NCI-H345 treated with DMSO at 0.1 percent for 48 hours (cell line): ENCODE measurements around the gene TSTD2.
A peak's percentile ranks its signal among the peaks of the same experiment; 100 is the strongest.
"Not testable (repeated sequence)": the region's sequence is repeated elsewhere in the genome, so short reads cannot be mapped to it uniquely, and the experiment has no call there.

Experiments used
- DNase-seq: peaks from one replicate; lab custom pipeline; 2025; ENCODE audit not compliant: unreplicated experiment; lab: John Stamatoyannopoulos, UW

The TSTD2 gene

DNA sequence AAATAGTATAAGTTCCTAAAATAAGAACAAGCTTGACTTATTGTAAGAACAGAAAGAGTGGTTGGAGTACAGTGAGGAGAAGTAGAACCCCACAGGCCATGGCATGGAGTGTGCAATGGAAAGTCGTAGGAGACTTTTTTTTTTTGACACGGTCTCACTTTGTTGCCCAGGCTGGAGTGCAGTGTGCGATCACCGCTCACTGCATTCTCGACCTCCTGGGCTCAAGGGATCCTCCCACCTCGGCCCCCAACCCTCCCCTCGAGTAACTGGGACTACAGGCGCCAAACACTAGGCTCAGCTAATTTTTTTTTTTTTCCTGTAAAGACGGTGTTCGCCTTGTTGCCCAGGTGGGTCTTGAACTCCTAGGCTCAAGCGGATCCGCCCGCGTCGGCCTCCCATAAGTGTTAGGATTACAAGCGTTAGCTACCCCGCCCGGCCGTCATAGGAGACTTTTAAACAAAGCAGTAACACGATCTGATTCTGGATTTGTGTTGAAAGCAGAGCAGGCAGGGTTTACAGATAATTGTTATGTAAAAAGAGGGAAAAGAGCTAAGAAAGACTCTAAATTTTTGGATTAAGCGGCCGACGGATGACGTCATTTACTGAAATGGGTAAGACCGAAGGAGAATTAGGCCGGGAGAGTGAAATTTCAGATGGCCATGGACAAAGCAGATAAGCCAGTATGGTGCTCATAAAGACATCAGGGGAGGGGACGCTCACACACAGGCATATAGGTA is 752 bp downstream of the TSTD2 start:
- peak; percentile 17 for DNase-seq

DNA sequence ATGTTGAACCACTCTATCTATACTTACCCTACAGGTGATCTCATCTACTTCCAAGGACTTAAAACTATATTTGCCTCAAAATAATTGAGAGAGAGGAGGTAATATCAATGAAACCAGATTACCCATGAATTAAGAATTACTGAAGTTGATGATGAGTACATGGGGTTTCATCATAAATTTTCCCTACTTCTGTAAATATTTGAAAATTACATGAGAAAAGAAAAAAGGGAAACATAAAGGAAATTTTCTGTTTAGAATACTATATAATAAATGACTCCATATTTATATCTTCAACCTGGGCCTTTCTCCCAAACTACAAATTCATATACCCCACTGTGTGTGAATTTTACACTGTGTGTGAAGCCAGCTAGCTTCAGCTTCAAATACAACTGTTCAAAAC is 2.6 kb downstream of the TSTD2 start:
- DNase-seq = no peak

DNA sequence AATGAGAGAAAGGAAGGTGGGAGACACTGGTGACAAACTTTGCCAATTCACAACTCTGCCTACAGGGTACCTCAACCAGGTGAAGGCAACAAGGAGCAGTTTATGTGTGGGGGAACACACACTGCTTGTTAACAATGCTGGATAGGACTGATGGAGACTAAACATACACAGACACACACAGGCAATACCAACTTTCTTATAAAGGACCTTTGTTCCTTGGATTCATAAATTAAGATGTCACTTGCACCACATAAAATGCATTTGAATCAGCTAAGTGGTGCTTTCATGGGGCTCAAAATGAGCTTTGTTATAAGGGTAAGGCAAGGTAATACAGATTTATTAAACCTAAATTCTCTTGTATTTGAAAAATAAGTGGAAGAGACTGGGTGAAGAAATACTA is 4.0 kb downstream of the TSTD2 start:
- DNase-seq = no peak

DNA sequence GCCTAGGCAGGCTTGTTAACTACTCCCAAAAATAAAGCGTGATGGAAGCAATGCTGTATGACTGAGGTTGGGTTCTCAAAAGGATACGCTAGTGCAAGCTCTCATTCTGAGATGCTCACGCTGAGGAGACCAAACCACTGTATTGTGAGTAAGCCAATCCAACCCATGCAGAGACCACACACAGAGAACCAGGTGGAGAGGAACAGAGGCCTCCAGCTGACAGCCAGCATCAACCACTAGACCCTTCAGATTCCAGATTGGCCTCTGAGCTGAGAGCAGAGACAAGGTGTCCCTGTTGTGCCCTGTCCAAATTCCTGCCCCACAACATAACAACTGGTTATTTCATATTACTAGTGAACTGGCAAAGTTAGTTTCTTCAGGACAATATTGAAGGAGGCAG is 4.5 kb downstream of the TSTD2 start:
- peak; percentile 20 for DNase-seq

DNA sequence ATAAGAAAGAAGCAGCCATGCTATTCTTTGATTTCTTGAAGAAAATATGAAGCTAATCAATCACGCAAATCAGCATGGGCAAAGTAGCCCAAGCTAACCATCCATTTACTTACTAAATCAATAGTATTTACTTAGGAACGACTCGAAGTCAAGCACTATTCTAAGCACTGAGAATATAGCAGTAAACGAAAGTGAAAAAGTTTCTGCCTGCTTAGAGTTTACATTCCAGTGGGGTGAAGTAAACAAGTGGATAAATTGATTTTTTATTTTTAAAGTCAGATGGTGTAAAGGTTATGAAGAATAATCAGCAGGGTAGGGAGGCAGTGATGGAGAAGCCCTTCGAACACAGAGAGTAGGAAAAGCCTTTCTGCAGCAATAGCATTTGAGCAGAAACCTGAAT is 5.5 kb downstream of the TSTD2 start:
- DNase-seq = no peak

DNA sequence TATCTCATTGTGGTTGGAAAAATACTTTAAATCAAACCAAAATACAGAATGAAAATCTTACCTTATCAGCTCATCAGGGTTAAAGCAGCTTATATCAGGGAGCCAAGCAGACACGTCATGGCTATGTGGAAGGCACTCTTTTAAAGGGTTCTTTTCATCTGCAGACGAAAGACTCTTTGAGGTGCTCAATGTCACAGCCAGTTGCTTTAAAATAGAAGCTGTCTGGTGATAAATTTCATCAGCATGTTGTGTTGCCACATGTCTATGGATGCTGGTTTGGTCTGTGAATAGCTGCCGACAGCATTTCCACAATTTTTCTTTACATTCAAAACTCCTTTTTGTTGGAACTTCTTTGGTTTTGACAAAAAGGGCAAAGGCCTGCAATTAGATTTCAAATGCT is 7.5 kb downstream of the TSTD2 start:
- DNase-seq = no peak

DNA sequence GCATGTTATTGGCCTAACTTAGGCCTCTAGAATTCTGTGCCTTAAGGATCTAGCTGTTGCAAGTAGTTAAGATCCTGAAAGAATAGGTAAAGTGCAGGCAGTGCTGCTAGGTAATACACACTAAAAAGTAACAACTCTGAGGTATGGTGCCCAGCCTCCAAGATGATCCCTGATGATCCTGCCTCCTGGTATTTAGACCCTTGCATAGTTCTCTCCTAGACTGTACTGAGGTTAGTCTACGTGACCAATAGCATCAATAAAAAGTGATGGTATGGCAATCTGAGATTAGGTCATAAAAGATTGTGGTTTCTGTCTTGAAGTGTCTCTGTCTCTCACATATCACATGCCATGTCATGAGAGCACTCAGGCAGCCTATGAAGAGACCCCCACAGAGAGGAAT is 9.2 kb downstream of the TSTD2 start:
- DNase-seq = no peak

DNA sequence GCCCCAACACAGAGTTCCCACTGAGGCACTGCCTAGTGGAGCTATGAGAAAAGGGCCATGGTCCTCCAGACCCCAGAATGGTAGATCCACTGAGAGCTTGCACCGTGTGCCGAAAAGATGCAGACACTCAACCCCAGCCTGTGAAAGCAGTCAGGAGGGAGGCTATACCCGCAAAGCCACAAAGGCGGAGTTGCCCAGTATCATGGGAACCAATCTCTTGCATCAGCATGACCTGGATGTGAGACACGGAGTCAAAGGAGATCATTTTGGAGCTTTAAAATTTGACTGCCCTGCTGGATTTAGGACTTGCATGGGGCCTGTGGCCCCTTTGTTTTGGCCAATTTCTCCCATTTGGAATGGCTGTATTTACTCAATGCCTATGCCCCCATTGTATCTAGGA is 10.7 kb downstream of the TSTD2 start:
- DNase-seq = not testable (repeated sequence)

DNA sequence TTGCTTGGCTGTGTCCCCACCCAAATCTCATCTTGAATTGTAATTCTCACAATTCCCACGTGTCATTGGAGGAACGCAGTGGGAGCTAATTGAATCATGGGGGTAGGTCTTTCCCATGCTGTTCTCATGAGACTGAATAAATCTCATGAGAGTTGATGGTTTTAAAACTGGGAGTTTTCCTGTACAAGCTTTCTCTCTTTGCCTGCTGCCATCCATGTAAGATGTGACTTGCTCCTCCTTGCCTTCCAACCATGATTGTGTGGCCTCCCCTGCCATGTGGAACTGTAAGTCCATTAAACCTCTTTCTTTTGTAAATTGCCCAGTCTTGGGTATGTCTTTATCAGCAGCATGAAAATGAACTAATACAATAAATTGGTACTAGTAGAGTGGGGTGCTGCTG is 13.1 kb downstream of the TSTD2 start:
- not testable (repeated sequence) for DNase-seq

DNA sequence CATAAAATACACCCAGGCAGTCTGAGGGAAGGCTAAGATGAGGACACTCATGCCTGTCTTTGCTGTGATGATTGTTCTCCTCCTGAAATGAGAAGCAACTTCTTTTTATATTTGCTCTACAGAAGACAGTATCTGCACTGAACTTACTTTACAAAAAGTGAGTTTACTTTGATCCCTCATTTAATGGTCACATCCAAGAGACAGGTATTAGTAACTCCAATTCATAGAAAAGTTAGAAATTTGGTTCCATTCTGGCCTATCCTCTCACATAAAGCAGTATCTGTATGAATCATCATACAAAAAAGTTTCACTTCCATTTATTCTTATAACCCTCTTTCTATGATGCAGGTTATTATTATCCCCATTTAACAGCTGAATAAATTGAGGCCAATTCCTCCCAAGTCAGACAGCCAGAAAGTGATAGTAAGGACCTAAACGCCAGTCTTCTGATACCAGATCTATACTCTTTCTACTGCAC is 15.2 kb downstream of the TSTD2 start:
- no peak for DNase-seq

DNA sequence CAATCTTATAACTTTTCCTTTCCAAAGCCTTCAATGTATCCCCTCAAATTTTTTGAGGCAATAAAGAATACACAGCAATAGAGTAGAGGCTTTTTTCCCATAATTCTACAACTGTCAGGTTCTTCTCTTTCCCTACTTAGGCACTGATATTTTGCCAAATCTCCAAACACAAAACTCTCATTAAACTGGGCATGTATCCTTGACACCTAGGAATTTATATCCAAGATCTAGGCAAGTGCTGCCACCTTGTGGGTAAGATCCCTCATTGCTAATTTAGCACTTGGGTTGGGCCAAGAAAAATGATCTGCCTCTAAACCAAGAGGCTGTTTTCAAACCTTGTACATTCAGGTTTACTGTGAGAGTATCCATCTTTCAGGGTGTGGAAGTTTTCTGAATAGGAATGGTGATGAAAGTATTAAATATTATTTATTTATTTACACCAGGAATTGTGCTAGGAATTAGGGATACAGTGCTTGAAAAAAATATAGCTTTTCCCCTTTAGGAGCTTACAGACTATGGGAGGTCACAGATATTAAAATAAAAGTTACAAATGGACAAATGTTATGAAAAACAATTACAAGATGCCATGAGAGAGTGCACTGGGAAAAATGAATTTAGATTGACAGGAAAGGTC is 17.6 kb downstream of the TSTD2 start:
- DNase-seq = peak; percentile 21

DNA sequence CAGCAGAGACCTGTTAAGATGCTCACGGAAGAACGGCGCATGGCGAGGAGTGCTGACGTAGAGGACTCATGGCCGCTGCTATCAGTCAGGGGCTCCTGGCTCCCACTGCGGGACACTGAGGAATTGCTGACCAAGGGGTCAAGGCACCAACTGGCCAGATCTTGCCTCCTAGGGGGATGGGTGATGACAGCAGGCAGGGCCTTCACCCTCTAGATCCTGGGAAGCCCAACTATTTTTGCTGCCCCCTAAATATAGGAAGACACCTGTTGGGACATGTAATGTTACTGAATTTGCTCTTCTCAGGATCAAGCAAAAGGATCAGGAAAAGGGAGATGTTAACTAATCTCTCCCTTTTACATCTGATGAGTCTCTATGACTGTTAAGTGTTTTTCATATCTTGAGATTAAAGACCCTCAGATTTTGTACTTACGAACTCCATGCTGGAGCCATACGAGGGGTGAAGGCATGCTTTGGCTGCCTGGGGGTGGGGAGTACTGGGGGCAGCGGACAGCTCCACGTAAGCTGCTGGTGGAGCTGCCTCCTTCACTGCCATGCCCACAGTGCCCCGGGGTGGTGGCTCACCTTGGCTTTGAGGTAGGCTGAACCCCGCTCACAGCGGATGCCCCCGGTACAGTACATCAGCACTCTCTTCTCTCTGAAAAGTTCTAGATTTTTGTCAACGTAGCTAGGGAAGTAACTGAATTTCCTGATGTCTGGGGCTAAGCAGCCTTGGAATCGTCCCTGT is 28.1 kb downstream of the TSTD2 start:
- no peak for DNase-seq

DNA sequence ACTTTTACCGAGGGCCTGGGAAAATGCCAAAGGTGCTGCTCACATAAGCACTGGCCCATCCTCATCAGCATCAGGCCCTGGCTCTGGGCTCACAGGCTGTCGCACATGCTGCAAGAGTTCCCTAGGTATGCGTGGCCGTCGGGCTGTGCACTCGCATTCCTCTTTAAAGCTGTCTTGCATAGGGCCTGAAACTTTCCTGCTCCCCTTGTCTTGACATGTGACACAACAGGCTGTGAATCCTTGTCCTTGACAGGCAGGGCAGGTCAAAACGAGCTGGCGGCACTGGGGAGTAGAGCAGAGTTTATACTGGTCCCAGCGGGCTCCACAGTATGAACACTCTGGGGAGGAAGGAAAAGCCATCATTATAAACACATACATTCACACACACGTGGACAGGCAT is 30.7 kb downstream of the TSTD2 start:
- DNase-seq = no peak

DNA sequence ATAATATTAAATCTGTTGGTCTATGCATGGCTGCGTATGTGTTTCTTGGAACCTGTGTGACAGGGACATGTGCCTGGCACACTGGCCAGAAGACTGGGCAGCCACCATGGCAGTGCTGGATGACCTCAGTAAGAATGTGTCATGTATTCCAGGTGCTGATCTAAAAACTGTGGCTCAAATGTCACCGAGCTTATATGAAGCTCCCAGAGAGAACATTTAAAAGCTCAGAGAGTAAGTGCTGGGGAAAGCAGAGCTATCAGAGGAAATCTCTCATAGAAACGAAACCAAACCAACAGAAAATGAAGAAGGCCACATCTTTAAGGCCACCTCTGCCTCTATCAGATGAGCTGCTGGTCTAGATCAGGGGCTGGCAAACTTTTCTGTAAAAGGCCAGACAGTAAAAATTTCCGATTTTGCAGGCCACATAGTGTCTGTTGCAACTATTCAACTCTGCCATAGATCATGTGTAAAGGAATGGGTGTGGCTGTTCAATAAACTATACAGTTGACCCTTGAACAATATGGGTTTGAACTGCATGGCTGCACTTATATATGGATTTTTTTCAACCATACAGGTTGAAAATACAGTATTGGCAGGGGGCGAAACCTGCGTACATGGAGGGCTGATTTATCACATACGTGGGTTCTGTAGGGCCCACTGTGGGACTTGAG is 31.8 kb downstream of the TSTD2 start:
- no peak for DNase-seq

DNA sequence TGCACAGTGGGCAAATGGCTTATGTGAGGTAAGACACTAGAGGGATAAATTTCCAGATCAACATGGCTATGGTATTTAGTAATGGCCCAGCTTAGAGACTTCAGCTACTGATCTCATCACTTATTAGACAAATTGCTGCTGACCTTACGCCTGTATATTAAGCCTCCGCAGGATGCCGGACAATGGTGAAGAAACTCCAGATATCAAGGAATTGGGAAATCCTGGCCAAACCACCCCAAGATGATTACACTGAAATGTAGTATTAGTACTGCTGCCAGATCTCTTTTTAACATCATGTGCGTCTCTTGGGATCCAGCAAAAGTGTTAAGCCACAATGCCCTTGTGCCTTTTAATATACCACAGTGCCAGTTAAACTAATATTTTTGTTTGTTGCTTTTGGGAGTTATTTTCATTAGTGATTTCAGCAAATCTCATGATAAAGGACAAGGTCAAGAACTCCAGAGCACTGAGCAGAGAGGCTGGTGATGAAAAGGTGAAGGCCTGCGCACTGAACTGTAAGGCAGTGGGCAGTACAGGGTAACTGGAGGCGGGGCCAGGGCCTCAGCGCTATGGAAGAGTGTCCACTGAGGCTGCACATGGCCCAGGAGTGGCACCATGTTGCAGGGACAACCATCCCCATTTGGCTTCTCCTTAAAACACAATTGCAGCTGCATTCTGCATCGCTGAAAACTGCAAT is 32.5 kb downstream of the TSTD2 start:
- no peak for DNase-seq

DNA sequence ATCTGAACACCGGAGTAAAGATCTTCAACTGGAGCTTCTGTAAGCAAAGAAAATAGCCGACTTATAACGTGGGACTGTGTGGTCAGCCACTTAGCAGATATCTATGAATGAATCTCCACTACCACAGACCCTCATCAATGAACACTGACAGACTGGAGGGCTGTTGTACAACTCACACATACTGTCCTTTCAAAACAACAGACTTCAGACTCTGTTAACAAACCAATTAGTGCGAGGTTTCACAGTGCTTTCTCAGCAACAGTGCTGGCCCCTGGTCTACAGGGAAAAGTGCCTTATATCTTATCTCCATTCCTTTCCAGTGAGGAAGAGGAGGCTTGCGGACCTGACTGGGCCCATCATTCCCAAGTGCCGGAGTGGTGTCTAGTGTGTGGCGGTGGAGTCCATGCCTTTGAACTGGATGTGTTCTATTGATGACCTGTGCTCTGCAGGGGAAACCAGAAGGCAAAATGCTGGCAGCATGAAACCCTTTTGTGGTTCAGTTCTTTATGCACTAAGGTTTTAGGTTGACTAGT is 33.8 kb downstream of the TSTD2 start:
- DNase-seq = no peak

DNA sequence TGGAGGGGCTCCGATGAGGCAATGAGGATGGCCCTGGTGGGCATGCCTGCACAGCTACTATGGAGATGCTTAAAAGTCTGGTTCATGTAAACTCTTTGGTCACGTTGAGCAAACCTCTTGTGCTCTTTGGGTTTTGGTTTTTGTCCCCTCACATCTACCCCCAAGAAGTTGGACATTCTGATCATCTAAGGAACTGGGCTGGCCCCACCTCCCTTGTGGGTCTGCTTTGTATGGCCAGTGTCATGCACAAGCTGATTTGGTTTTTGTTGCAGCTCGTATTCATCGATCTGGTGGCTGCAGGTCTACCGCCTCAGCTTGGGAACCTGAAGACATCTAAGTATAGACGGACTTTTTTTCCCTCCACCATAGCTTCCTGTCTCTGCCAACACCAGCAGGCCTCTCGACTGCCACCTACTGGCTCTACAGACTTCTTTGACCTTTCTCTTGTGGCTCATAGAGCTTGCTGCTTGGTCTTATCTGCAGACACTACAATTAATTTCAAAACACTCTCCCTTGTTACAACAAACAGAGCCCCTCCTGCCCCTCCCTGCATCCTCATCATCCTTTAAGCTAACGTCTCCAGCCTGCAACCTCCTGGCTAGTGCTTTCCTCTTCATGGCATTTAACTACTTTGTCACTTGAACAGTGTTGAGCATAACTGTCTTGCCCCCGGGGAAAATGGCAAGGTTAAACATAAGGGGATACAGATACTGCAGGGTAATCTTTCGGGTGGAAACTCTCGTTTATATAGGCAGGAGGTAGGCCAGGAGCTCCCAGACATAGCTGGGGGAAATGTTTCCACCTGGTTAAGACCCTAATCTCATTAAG is 34.5 kb downstream of the TSTD2 start:
- peak; percentile 44 for DNase-seq

DNA sequence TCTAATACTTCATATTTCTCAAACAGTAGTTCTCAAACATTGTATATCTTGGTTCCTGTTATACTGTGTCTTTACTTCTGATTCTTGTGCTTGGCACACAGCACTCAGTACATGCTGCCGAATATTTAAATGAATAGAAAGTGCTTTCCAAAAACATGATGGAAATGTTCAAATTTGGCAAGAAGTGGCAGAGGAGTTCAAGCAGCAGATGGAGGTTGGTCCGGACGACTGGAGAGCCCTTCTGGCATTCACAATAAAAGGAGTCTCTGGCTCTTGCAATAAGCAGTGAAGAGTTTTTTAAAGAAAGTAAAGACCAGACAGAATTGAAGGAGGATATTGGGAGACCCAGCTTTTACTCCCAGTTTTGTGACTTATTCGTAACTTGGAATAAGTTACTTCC is 36.3 kb downstream of the TSTD2 start:
- no peak for DNase-seq

DNA sequence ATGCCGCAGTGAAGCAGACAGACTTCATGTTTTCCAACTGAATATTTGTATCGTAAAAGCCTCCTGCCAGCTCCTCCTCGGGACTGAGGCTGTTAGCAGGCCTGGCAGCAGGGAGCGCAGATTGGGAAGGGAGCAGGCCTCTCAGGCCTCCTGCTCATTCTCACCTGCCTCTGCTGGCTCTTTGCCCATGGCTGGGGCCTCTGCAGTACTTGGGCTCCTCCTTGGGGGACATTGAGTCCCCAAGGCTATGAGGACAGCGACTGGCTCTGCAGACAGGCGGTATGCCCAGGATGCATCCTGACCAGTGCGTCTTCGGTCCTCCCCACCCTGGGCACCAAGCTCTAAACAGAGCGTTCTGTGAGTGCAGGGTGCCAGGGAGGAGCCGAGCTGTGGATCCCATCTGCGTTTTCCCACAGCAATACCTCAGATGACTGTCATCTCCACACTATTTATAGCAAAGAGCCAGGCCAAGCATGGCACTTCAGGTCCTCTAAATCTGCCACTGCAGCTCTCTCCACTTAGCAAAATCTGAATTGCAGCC is 38.7 kb downstream of the TSTD2 start:
- peak; percentile 33 for DNase-seq

DNA sequence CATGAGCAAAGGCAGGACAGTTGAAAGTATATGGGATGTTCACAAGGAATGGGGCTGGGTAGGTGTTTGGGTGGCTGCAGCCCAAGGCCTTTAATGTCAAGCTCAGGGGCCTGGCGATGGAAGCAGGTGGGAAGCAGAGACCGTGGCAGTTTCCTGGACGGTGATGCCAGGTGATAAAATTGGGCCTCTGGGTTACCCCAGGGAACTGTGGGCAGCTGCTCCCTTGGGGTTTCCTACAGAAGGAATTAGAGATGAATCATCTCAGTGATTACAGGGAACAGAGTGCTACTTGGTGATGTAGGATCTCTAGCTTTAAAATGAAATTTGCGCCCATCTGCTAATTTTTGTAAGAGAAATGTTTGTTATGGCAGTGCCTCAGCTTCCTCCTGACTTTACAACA is 39.2 kb downstream of the TSTD2 start:
- DNase-seq = no peak
